Esophagus squamous epithelium (tissue), 4 donors: ENCODE results near the gene PFDN6.

ENCODE experiments used
- POLR2A ChIP-seq, 4 donors: fragments of 450-650 bp; IDR thresholded peaks; one replicate each; pipeline ENCODE4 v1.6.1; 2017; ENCODE audit warnings: antibody characterized with exemption in 4 of 4, mild to moderate bottlenecking in 4 of 4, moderate library complexity in 3 of 4
- TF ChIP-seq, protein P1 (sequence below), 6 experiments: fragments of 450-650 bp in 4 of 6; fragments of 200-600 bp in 2 of 6; sonication (generic) in 2 of 6; IDR thresholded peaks; one replicate each; pipeline ENCODE4 v1.5.1; 2016 to 2019; ENCODE audit warnings: antibody characterized with exemption in 6 of 6, mild to moderate bottlenecking in 4 of 6, moderate library complexity in 4 of 6

DNA sequence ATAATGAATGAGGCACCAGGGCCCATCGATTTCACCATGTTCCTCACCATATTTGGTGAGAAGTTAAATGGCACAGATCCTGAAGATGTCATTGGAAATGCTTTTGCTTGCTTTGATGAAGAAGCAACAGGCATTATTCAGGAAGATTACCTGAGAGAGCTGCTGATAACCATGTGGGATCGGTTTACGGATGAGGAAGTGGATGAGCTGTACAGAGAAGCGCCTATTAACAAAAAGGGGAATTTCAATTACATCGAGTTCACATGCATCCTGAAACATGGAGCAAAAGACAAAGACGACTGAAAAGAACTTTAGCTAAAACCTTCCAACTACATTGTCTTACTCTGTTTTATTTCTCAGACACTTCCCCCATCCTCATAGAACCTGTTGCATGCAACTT, 49.8 kb downstream of the PFDN6 start:
- TF ChIP-seq, protein P1, sequence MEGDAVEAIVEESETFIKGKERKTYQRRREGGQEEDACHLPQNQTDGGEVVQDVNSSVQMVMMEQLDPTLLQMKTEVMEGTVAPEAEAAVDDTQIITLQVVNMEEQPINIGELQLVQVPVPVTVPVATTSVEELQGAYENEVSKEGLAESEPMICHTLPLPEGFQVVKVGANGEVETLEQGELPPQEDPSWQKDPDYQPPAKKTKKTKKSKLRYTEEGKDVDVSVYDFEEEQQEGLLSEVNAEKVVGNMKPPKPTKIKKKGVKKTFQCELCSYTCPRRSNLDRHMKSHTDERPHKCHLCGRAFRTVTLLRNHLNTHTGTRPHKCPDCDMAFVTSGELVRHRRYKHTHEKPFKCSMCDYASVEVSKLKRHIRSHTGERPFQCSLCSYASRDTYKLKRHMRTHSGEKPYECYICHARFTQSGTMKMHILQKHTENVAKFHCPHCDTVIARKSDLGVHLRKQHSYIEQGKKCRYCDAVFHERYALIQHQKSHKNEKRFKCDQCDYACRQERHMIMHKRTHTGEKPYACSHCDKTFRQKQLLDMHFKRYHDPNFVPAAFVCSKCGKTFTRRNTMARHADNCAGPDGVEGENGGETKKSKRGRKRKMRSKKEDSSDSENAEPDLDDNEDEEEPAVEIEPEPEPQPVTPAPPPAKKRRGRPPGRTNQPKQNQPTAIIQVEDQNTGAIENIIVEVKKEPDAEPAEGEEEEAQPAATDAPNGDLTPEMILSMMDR (IDR thresholded peaks at IDR 0.05) = no peak
- no peak for TF ChIP-seq POLR2A (IDR thresholded peaks at IDR 0.05)
